ENCODE results near the gene QRICH1.

QRICH1 gene, protein sequence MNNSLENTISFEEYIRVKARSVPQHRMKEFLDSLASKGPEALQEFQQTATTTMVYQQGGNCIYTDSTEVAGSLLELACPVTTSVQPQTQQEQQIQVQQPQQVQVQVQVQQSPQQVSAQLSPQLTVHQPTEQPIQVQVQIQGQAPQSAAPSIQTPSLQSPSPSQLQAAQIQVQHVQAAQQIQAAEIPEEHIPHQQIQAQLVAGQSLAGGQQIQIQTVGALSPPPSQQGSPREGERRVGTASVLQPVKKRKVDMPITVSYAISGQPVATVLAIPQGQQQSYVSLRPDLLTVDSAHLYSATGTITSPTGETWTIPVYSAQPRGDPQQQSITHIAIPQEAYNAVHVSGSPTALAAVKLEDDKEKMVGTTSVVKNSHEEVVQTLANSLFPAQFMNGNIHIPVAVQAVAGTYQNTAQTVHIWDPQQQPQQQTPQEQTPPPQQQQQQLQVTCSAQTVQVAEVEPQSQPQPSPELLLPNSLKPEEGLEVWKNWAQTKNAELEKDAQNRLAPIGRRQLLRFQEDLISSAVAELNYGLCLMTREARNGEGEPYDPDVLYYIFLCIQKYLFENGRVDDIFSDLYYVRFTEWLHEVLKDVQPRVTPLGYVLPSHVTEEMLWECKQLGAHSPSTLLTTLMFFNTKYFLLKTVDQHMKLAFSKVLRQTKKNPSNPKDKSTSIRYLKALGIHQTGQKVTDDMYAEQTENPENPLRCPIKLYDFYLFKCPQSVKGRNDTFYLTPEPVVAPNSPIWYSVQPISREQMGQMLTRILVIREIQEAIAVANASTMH

DNA sequence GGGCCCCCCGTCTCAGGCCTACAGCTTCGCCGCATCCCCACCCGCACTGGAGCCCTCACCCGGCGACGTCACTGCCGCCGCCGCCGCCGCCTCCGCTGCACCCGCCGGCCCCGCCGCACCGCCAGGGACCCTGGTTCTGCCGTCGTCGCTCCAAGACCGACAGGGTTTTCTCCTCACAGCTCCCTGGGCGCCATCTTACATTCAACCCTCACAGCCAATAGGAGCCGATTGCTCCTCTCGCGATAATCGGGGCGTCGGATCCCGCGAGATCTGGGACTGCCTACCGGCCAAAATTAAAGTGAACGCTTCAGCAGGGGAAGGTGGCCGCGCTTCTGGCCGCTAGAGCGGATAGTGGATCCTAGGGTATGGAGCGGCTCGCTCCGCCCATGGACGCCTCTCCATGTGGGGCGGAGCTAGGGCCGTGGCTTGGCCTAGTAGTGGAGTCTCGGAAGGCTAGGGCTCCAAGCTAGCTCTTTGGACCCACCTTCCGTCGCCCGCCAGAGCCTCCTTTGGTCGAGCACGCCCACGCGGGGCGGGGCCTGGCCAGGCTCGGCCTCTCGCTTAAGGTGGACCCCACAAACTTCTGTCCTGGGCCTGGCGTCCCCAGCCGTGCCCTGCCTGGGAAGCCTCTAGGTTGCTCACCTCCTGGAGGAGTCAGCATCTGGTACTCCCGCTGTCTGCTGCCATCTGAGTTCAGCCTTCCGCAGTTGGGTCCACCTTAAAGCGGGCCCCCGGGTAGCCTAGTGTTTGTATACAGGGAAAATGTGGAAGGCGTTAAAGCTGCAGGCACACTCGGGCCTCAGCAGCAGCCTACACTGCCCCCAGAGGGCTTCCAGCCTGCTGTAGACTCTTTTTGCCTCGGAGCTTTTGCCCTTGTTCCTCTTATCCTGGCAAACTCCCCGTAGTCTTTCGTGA, at the start of gene QRICH1:
TSS of gene QRICH1 (minus strand) at position 219 of the 915 bp plus-strand sequence. CDS start 17,054 bp downstream, outside the sequence.
- Histone ChIP-seq H2AFZ (ENCODE audit: low read length, unreplicated experiment) (peak within 1 kb of the TSS; percentile 67), H3K4me3 (ENCODE audit: low read depth, low read length) (peak within 1 kb of the TSS; percentile 87), H3K27ac (ENCODE audit: low read depth, low read length) (peak within 1 kb of the TSS; percentile 90), H3K79me2 (ENCODE audit: control insufficient read depth, insufficient read depth, low read length, unreplicated experiment) (peaks cover 40% of the 10 kb centered on the region), H3K4me1 (ENCODE audit: control insufficient read depth, insufficient read depth, low read length, unreplicated experiment) (peaks cover 12% of the 10 kb centered on the region), H3K27me3 (ENCODE audit: insufficient read depth, low read length) (no peaks in the 10 kb centered on the region), H3K36me3 (ENCODE audit: insufficient read depth, low read length) (0 out of 2 replicates have a peak, but pooled peaks cover 4% of the 10 kb centered on the region)

DNA sequence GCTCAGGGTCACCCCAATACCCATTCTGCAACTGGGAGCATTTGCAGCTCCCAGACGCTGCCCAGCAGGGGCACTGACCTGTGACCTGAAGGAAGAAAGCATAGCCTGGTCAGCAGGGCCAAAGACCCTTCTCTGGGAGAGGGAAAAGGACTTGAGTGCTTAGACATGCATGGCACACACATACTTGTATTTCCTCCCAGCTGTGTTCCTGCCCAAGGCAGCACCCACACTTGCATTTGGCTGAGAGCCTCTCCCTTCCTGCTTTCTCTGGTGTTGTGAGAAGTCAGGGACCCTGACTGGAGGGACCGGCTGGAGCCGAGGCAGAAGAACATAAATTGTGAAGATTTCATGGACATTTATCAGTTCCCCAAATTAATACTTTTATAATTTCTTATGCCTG, 46.2 kb upstream of the QRICH1 start:
- no peak overlapping the region for H2AFZ ChIP-seq (ENCODE audit: low read length, unreplicated experiment)
- H3K27me3 ChIP-seq (ENCODE audit: insufficient read depth, low read length), result no peaks in the 10 kb centered on the region
- no peak overlapping the region for H3K27ac ChIP-seq (ENCODE audit: low read depth, low read length)
- H3K79me2 ChIP-seq (ENCODE audit: control insufficient read depth, insufficient read depth, low read length, unreplicated experiment), result no peaks in the 10 kb centered on the region
- H3K36me3 ChIP-seq (ENCODE audit: insufficient read depth, low read length), result no peaks in the 10 kb centered on the region
- no peak overlapping the region for H3K4me3 ChIP-seq (ENCODE audit: low read depth, low read length)
- H3K4me1 ChIP-seq (ENCODE audit: control insufficient read depth, insufficient read depth, low read length, unreplicated experiment), result no peaks in the 10 kb centered on the region

GRCh38 chr3:49135499-49135898, 41.6 kb upstream of the QRICH1 start:
- no peaks in the 10 kb centered on the region for H3K27me3 ChIP-seq (ENCODE audit: insufficient read depth, low read length)
- H2AFZ ChIP-seq (ENCODE audit: low read length, unreplicated experiment), result no peak overlapping the region
- H3K36me3 ChIP-seq (ENCODE audit: insufficient read depth, low read length), result no peaks in the 10 kb centered on the region
- no peak overlapping the region for H3K27ac ChIP-seq (ENCODE audit: low read depth, low read length)
- peaks cover 21% of the 10 kb centered on the region for H3K79me2 ChIP-seq (ENCODE audit: control insufficient read depth, insufficient read depth, low read length, unreplicated experiment)
- H3K4me1 ChIP-seq (ENCODE audit: control insufficient read depth, insufficient read depth, low read length, unreplicated experiment), result peaks cover 13% of the 10 kb centered on the region
- no peak overlapping the region for H3K4me3 ChIP-seq (ENCODE audit: low read depth, low read length)

DNA sequence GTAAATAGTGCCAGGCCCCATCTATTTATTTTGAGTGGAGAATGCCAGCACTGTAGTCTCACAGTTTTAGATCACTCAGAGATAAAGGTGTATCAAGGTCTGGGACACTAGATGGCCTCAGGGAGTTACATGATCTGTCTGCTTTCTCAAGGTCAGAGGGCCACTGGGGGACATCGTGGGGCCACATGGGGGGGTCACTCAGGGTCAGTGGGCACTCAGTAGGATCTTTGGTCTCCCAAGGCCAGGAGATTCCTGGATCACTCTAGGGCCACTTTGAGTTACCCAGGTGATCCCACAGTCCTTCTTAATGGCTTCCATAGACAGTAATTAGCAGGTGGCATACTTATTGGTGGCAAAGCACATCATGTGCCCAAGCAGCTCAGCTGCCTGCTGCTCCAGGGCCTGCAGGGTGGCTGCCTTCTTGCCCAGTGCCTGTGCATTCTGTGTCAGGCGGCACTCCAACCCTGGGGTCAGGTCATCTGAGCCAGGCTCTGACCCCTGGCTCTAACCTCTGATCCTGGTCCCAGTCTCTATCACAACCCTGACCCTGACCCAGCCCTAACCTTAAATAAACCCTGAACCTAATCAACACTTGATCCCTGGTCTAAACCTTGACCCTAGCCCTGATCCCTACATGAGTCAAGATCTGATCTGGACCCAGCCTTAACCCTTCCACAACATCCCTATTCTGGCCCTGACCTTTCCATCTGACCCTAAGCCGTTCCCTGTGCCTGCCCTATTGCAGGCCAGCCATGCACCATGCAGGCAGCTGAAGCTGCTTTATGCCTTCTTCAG, 40.8 kb upstream of the QRICH1 start:
- peaks cover 1% of the 10 kb centered on the region; the same call in 1 of the 2 replicates for H3K36me3 ChIP-seq (ENCODE audit: insufficient read depth, low read length)
- H3K27ac ChIP-seq (ENCODE audit: low read depth, low read length), result no peak overlapping the region
- H3K79me2 ChIP-seq (ENCODE audit: control insufficient read depth, insufficient read depth, low read length, unreplicated experiment), result peaks cover 22% of the 10 kb centered on the region

DNA sequence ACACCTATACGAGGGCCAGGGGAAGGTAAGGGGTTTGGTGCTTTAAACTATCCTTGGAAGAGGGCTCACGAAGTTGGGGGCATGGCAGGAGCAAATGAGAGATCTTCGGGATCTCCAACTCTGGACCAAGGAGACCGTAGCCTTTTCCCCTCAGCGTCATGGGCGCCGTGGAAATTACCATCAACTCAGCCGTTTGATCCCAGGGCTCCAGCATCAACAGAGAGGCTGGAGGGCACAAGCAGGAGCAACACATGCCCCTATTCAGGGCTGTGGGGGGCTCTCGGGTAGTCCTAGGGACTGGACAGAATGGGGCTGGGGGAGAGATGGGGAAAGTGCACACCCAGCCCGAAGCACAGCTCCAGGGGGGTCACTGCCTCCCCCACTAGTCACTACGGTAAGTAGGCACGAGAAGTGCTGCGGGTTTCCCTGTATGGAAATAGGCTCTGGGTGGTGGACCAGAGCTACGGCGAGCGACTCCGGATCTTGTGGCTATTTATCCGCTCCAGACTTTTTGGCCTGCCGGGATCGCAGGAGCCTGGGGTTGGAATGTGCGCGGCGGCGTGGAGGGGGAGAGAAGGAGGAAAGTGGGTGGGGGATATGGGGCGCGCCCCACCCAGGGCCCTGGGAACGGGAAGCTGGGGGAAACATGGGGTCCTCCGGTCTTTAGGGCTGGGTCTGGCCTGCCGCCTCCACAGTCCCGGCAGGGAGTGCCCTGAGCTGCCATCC, 39.5 kb upstream of the QRICH1 start:
- Histone ChIP-seq H3K79me2 (ENCODE audit: control insufficient read depth, insufficient read depth, low read length, unreplicated experiment) (peaks cover 25% of the 10 kb centered on the region), H3K4me1 (ENCODE audit: control insufficient read depth, insufficient read depth, low read length, unreplicated experiment) (peaks cover 13% of the 10 kb centered on the region), H3K27ac (ENCODE audit: low read depth, low read length) (peak overlapping the region; percentile 62), H3K27me3 (ENCODE audit: insufficient read depth, low read length) (no peaks in the 10 kb centered on the region), H3K4me3 (ENCODE audit: low read depth, low read length) (peak overlapping the region; percentile 90), H2AFZ (ENCODE audit: low read length, unreplicated experiment) (peak overlapping the region; percentile 92), H3K36me3 (ENCODE audit: insufficient read depth, low read length) (peaks cover 9% of the 10 kb centered on the region; the same call in 1 of the 2 replicates)

More for the DNA sequence above, 40.8 kb upstream of the QRICH1 start:
- Histone ChIP-seq H3K4me1 (ENCODE audit: control insufficient read depth, insufficient read depth, low read length, unreplicated experiment) (peaks cover 13% of the 10 kb centered on the region), H3K27me3 (ENCODE audit: insufficient read depth, low read length) (no peaks in the 10 kb centered on the region), H3K4me3 (ENCODE audit: low read depth, low read length) (no peak overlapping the region; the same call in 1 of the 2 replicates), H2AFZ (ENCODE audit: low read length, unreplicated experiment) (no peak overlapping the region)

DNA sequence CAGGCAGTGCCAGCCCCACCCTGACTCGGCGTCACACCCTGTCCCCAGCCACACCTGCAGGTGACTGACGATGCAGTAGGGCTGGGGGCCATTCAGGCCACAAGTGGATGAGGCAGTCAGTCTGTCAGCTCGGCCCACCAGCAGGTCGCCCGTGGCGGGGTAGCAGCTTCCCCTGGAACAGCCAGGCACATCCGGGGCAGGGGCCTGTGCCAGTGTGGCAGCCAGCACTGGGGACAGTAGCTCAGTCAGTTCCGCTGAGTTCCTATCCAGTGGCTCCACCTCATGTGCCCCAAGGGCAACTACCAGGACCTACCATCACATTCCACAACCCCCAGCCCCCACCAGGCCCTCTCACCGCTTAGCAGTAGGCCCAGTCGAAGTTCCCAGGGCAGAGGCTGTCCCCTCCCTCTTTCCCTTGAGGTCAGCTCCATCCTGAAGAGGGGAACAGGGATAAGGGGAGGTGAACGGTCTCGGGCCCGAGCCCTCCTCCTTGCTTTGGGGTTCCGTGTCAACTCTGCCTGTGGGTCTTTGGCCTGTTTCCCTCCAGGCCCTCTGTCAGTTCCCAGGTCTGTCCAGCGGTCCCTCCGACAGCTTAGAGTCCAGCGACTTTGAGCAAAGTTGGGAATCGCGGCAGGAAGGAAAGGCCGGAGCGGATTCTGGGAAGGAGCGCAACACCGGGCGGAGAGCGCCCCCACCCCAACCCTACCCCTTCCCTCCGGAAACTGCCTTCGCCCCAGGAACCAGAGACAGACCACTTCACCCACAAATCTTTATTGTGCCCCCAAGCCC, 38.8 kb upstream of the QRICH1 start, which contains the start of gene LAMB2:
TSS of gene LAMB2 (minus strand) at position 614 of the 789 bp plus-strand sequence. CDS start at position 431, 183 bp downstream.
- H3K36me3 ChIP-seq (ENCODE audit: insufficient read depth, low read length), result peaks cover 13% of the 10 kb centered on the region; the same call in 1 of the 2 replicates
- peaks cover 13% of the 10 kb centered on the region for H3K4me1 ChIP-seq (ENCODE audit: control insufficient read depth, insufficient read depth, low read length, unreplicated experiment)
- peak within 1 kb of the TSS; percentile 90 for H3K4me3 ChIP-seq (ENCODE audit: low read depth, low read length)
- H3K27ac ChIP-seq (ENCODE audit: low read depth, low read length), result peak within 1 kb of the TSS; percentile 62
- peaks cover 25% of the 10 kb centered on the region for H3K79me2 ChIP-seq (ENCODE audit: control insufficient read depth, insufficient read depth, low read length, unreplicated experiment)
- H3K27me3 ChIP-seq (ENCODE audit: insufficient read depth, low read length), result no peaks in the 10 kb centered on the region
- H2AFZ ChIP-seq (ENCODE audit: low read length, unreplicated experiment), result peak within 1 kb of the TSS; percentile 92

DNA sequence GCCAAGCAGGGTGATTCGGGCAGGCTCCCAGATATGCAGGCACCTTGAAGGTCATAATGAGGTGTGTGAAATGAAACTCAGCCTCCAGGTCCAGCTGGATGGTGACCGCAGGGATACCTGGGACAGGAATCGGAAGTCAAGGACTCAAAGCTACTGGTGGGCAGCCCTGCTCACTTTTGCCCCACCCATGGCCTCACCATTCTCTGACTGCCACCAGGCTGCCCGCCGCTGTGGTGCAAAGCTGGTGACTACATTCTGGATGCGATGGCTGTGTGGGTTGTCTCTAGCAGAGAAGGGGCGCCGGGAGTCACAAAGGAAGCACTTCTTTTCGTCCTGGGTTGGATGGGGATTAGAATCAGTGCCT, 38.2 kb upstream of the QRICH1 start:
- Histone ChIP-seq H3K27ac (ENCODE audit: low read depth, low read length) (peak overlapping the region; percentile 62), H3K79me2 (ENCODE audit: control insufficient read depth, insufficient read depth, low read length, unreplicated experiment) (peaks cover 25% of the 10 kb centered on the region), H3K4me1 (ENCODE audit: control insufficient read depth, insufficient read depth, low read length, unreplicated experiment) (peaks cover 13% of the 10 kb centered on the region), H3K27me3 (ENCODE audit: insufficient read depth, low read length) (no peaks in the 10 kb centered on the region), H3K36me3 (ENCODE audit: insufficient read depth, low read length) (peaks cover 13% of the 10 kb centered on the region; the same call in 1 of the 2 replicates), H2AFZ (ENCODE audit: low read length, unreplicated experiment) (peak overlapping the region; percentile 92), H3K4me3 (ENCODE audit: low read depth, low read length) (peak overlapping the region; percentile 90)

- peaks cover 25% of the 10 kb centered on the region for H3K79me2 ChIP-seq (ENCODE audit: control insufficient read depth, insufficient read depth, low read length, unreplicated experiment)
- no peak overlapping the region for H3K27ac ChIP-seq (ENCODE audit: low read depth, low read length)
- H3K4me1 ChIP-seq (ENCODE audit: control insufficient read depth, insufficient read depth, low read length, unreplicated experiment), result peaks cover 13% of the 10 kb centered on the region
- no peak overlapping the region for H2AFZ ChIP-seq (ENCODE audit: low read length, unreplicated experiment)
- peaks cover 13% of the 10 kb centered on the region; the same call in 1 of the 2 replicates for H3K36me3 ChIP-seq (ENCODE audit: insufficient read depth, low read length)
- no peaks in the 10 kb centered on the region for H3K27me3 ChIP-seq (ENCODE audit: insufficient read depth, low read length)
- peak overlapping the region; percentile 90 for H3K4me3 ChIP-seq (ENCODE audit: low read depth, low read length)
These were observed 37.7 kb upstream of the QRICH1 start for GRCh38 chr3:49131576-49131975.
